SK-MEL-5 (cell line): ENCODE data around the gene FBXO2. TPM values are rescaled to one million over a fixed set of nuclear protein-coding genes. Genes with fewer than 3 reads are reported as not detected.

Experiments used
- DNase-seq: peaks from one replicate; pipeline ENCODE4 v3.0.0-alpha.2; 2016; ENCODE audit warnings: low read depth, low spot score
- in situ Hi-C: cut with HindIII; loops from 2 replicates; pipeline ENCODE4 v1.10.0; 2016; ENCODE audit warnings: low sequenced_read_pairs, high pct_unique_total_duplicates, low pct_unique_long_range_greater_than_20kb
- total RNA-seq: library from RNA; depleted of rRNA; stranded (reverse); fragments of >200 nt; shearing (Covaris generic); gene quantifications from 2 replicates; pipeline ENCODE4 v1.2.3, GENCODE V29; 2014

FBXO2 gene
- total RNA-seq, 1 experiment from 2014 or later = 1.3 TPM

DNA sequence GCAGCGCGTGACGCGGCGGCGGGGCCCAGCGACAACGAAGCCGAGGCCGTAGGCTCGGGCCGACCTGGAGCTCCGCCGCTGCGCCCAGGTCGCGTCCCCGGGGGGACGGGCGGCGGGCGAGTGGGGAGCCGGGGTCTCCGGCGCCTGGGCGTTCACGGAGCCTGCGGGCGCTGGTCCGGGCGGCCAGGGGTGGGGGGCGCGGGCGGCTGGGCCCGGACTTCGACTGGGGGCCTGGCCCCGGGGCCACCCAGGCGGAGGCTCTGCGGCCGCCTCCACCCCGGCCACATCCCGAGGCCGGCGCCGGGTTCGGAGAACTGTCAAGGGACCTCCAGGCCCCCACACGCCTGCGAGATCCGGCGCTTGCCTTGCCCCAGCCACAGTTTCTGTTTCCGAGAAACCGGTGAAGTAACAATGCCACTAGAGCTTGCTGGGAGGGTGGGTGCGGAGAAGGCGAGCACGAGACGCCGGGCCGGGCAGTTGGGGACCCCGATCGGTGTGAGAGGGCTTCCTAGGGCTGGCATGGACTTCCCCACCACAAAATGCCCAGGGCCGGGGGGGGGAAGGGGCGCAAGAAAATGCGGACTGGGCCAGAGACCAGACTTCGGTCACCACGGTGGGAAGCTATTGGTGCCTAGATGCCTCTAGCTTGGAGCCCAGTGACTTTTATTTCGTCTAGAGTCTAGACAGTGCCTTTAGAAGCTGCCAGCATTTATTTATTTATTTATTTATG lies 10.3 kb upstream of the FBXO2 start:
- DNase-seq = no peak
- in situ Hi-C loops = no loop called here

DNA sequence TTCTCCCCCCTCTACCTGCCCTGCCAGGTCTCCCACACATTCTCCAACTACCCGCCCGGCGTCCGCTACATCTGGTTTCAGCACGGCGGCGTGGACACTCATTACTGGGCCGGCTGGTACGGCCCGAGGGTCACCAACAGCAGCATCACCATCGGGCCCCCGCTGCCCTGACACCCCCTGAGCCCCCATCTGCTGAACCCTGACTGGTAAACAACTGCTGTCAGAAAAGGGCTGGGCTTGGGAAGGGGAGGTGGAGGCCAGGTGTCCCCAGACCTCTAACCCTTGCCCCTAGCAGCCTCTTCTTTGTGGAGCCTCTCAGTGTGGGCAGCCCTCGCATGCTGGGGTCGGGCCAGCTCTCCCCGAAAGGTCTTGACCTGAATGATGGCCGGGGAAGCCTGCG lies 6.9 kb upstream of the FBXO2 start:
- no peak for DNase-seq
- in situ Hi-C loops = no loop called here

DNA sequence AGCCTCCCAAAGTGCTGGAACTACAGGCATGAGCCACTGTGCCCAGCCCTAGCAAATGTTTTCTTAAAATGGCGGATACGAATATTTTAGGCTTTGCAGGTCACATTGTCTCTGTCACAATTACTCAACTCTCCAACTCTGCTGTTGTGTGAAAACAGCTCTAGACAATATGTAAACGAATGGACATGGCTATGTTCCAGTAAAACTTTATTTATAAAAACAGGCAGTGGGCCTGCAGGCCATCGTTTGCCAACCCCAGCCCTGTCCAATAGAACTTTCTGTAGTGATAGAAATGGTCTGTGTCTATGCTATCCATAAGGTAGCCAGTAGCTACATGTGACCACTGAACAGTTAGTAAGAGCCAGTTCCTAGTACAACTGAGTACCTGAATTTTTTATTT lies 5.5 kb upstream of the FBXO2 start:
- DNase-seq = no peak
- in situ Hi-C loops = no loop called here

DNA sequence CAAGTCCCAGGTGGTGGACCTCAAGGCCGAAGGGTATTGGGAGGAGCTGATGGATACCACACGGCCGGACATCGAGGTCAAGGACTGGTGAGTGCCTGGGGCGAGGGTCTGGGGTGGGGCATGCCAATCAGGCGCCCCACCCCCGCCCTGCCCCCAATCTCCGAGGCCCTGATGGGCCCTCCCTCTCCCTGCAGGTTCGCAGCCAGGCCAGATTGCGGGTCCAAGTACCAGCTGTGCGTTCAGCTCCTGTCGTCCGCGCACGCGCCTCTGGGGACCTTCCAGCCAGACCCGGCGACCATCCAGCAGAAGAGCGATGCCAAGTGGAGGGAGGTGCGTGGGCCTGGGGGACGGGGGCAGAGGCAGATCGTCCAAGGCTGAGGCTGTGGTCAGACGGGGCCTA lies 4.3 kb upstream of the FBXO2 start:
- in situ Hi-C loops = no loop called here
- no peak for DNase-seq

DNA sequence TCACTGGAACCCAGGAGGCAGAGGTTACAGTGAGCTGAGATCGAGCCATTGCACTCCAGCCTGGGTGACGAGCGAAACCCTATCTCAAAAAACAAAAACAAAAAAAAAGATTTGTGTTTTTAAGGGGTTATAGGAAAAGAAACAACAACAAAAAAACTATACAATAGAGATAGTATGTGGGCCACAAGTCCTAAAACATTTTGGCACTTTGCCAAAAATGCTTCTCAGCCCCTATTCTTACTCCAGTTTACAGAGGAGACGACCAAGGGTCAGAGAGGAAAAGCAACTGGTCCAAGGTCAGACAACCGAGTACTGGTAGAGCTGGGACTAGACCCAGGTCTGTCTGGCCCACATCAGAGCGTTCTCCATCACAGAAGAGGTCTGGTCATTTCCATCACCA lies 3.4 kb upstream of the FBXO2 start:
- in situ Hi-C loops = no loop called here
- no peak for DNase-seq

DNA sequence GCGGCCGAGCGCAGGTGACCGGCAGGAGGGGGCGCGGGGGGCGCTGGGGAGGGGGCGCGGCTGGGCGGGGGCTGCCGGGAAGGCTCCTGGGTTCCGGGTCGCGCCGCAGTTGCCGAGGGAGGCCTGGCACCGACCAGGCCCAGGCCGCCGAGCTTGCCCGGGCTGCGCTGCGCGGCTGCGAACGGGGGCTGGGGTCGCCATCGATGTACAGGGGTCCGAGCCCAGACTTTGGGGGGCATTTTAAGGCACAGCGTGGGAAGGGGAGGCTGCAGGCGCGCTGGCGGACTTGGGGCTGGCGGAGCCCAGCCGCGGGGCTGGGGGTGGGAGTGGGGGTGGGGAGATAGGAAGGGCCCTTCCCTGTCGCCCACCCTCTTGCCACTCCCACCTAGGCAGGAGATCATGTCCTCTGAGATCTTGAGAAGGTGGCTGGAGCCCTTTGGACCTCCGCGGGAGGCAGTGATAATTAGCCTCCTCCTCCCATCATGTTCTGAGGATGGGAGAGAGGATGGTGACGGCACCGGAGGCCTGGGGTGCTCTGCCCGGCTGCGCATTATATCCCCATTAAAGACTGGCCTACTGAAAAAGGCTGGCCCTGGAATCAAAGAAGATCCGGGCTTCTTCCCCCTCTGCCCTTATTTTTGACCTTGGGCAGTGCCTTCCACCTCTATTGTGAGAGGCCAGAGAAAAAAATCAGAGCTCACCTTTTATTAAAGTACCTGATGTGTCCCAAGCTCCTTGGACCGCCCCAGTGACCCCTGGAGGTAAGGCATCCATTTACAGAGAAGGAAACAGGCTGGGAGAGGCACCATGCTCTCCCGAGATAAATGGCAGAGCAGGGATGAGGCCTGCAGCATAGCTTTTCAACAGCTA lies 945 bp upstream of the FBXO2 start:
- DNase-seq = no peak
- in situ Hi-C loops = no loop called here

DNA sequence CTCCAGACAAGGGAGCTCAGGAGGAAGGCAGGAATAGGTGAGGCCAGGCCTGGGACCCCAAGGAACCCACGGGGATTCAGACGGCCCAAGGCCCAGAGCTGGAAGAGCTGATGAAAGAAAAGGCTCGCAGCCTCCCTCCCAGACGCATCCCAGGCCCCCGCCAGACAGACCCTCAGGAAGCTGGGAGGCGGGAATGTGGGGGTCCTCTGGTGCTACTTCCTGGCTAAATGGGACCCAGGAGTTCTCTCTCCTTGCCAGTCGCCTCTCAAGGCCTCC lies 430 bp downstream of the FBXO2 start:
- no peak for DNase-seq
- in situ Hi-C loops = no loop called here

DNA sequence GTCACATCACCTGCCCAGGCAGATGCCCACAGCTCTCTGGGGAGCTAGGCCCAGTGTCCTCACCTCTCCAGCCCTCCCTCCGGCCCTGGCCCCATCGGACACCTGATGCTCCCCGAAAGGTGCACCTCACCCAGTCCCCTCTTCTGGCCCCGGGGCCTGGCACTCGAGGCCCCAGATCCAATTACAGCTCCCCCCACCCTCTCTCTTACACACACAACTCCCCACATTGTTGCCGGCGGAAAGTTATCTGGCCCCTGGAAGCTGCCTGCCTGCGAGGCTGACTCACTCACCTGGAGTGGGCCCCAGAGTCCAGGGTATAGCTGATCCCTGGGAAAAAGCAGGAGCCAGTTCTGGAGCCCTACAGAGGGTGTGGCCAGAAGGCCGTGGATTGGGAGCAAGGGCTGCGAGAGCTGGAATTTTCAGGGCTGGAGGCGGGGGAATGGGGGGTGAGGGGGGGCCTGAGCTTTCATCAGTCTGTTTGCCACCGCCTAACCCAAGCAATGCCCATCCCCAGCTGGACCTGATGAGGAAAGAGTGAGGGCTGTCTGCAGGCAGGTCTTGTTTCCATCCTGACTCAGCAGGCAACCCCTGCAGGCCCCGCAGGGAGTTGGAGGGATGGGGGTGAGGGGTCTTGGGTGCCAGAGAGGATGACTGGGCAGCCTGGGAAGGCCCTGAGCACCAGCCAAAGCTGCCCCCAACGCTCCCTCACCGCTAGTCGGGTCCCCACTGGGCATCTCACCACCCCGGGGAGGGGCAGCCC lies 948 bp downstream of the FBXO2 start:
- in situ Hi-C loops = no loop called here

DNA sequence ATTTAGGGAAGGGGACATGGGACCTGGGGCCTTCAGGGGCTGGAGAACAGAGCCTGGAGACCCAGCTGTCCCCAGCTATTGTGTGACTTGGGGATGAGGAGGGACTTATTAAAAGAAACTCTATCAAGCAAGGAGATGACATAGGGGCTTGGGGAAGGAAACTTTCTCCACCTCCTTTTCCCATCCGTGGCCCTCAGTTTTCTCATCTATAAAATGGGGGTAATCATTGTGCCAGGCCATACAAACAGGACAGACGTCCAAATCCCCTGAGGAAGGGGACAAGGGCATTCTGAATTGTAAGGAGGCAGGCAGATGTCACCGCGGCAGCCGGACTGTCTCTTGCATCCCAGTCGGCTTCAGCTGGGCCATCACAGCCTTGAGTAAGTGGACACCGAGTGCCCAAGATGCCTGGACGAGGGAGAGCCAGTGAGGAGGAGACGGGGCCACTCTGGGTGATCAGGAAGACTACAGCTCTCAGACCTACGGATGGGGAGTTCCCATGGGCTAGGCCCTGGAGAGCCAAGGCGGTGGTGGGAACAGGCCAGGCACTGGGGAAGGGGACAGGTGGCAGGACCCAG lies 1.9 kb downstream of the FBXO2 start:
- in situ Hi-C loops = no loop called here
- no peak for DNase-seq

More for the DNA sequence above, 948 bp downstream of the FBXO2 start:
- no peak for DNase-seq

DNA sequence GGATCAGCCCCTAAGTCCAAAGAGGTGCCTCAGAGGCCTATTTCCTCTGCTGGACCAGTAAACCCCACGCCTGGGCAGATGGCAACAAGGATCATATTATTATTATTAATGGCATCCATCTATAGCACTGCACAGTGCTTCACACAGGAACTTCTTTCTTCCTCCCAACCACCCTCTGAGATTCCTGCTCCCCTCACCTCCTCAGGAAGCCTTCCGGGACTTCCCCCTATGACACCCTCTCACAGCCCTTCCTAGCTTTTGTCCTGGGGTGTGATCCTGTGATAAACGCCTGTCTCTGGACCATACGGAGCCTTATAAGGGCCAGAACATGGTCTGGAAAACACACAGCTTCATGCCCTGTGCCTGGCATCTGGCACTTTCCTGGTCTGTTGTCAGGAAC lies 3.2 kb downstream of the FBXO2 start:
- in situ Hi-C loops = no loop called here
- DNase-seq = no peak

DNA sequence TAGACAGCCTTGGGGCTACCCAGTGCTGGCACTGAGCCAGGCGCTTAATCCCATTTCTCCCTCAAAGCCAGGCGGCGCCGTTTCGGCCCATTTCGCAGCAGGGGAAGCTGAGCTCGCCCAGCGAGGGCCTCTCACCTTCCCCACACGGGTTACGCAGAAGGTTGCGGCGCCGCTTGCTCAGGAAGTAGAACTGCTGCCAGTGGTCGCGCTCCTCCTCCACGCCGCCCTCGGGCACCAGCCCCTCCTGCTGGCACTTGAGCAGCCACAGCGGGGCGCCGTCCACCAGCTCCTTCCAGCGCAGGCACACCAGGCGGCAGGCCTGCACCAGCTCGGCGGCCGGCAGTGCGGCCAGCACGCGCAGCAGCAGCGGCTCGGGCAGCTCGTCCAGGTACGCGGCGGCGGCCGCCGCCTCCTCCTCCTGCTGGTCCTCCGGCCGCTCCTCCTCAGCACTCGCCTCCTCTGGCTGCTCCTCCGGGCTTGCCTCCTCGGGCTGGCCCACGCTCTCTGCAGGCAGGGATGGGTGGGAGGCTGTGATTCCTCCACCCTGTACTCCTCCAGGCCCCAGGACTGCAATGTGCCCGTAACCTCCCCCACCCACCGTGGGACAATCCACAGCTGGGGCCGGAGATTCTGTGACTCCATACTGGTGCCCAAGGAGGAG lies 3.8 kb downstream of the FBXO2 start:
- peak; percentile 74 for DNase-seq

DNA sequence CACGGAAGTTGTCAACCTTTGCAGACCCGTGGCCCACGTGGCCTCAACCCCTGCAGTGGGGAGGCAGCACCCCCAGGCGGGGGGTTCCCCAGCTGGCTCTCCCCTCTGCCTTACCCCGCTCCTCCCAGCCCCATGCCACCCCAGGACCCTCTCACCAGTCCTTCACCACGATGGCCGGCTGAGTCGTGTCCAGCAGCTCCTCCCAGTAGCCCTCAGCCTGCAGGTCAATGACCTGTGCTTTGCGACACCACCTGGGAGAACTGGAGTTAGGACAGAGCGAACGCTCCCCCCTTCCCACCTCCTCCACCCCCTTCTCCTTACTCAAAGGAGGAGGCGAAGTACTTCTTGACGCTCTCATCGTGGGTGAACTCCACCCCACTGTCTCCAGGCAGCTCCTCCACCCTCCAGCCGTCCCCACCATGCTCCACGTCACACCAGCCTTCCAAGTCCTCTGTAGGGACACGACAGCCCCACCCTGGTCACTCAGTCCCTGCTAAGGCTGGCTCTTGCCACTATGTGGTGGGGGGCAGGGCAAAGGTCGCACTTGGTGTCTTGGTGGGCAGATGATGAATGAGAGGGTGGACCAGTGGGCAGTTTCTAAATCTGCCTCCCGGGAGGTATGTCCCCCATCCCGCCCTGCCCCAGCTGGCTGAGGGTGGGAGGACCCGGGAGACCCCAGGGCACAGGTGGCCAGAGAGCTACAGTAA lies 4.5 kb downstream of the FBXO2 start:
- DNase-seq = no peak
- in situ Hi-C loops = no loop called here

More for the DNA sequence above, 3.8 kb downstream of the FBXO2 start:
- in situ Hi-C loops = no loop called here

DNA sequence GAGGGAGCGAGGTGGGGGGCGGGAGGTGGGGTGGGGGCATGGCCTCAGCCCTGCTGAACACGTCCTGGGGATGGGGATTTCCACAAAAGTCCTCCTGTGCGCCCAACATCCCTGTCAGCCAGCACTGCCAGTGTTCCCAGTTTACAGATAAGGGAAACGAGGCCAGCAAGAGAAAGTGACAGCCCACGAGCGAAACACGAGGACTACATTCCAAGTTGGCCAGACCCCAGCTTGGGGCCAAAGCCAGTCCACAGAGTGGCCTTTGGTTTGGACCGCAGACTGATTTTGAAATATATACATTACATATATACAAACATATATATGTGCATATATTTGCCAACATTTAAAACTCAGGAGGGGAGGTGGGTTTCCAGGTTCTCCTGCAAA lies 5.0 kb downstream of the FBXO2 start:
- no peak for DNase-seq
- in situ Hi-C loops = no loop called here

DNA sequence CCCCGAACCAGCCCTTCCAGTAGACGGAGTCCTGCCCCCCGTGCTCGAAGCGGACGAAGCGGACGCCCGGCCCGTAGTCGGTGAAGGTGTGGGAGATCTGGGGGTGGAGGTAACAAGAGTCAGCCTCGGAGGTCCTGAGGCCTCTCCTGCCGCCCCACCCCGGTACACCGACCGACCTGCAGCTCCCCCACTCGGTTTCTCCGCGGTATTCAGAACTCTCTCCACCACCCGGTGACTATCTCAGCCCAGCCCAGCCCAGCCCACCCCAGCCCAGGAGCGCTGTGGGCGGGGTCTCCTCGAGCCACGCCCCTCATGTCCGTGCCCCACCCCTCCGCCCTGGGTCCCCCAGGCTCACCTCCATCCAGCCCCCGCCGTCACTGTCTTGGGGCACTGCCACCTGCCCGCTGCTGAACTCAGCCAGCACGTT lies 5.5 kb downstream of the FBXO2 start:
- peak; percentile 32 for DNase-seq
- in situ Hi-C loops = no loop called here

DNA sequence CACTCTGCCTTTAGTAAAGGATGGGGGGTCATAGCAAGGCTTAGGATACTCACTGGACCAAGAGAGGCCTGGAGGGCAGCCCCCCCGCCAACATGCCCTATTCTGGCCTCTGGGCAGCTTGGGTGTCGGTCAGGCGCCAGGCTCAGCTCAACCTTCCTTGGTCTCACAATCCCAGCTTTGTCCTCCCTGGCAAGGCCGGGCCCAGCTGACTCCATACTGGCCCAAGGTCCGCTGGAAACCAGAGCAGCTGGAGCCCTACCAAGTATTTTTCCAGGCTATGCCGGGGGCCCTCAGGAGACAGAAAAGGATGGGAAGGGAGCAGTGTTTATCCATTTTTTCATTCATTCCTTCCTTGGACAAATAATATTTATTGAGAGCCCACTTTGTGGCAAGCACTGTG lies 6.2 kb downstream of the FBXO2 start:
- DNase-seq = peak; percentile 86
- in situ Hi-C loops = no loop called here

DNA sequence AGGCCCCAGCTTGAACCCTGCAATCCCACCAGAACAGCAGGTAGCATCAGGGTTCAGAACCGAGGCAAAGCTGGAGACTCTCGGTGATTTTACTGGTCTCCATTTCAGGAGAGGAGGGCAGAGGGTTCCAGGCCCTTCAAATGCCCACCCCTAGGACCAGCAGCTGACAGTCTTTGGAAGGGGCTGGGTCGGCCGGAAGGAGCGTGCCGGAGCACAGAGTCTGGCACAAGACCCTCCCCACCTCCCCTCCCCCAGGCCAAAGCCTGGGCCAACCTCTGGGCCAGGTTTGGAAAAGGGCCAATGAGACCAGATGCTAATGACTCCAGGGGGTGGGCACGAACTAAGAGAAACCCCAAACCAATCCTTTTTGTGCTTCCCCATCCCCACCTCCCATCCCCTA lies 6.9 kb downstream of the FBXO2 start:
- in situ Hi-C loops = no loop called here
- DNase-seq = no peak

DNA sequence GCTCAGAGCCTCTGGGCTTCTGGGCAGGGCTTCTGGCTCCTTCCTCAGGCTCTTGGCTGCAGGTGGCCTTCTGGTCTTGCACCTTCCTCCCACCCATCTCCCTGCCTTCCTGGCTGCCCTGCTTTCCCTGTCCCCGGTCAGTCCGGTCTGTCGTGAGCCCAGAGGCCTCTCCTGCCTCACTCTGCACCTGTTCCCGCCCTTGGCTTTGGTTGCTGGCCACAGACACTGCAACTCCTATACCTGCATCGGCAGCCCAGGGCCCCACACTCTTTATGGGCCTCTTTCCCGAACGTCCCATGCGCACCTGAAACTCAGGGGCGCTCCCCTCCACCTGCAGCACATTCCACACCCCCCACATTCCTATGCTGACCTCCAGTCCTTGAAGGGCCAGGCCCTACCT lies 7.9 kb downstream of the FBXO2 start:
- in situ Hi-C loops = no loop called here
- DNase-seq = no peak
